Neural progenitor cell (in vitro differentiated cells): ENCODE measurements around the gene RPS6KA3. TPM values are rescaled to one million over a fixed set of nuclear protein-coding genes. Genes with fewer than 3 reads are reported as not detected.

Source experiments
- DNase-seq: peaks from one replicate; pipeline ENCODE4 v3.0.0-alpha.2; 2016; ENCODE audit warnings: low spot score
- H2AFZ ChIP-seq: fragments of 200-600 bp; sonication (generic); replicated peaks from 2 replicates; pipeline ENCODE4 v1.6.1; 2016; ENCODE audit warnings: antibody characterized with exemption
- H3F3A ChIP-seq: fragments of 200-600 bp; sonication (generic); 2 replicates; pipeline ENCODE4 v1.6.1; 2016; ENCODE audit warnings: antibody characterized with exemption, low read depth
- H3K27ac ChIP-seq: fragments of 200-600 bp; sonication (generic); 2 replicates; pipeline ENCODE4 v1.5.1; 2016; ENCODE audit warnings: mild to moderate bottlenecking
- H3K27me3 ChIP-seq: fragments of 200-600 bp; sonication (generic); 2 replicates; pipeline ENCODE4 v1.6.1; 2016; ENCODE audit warnings: mild to moderate bottlenecking, moderate library complexity
- H3K36me3 ChIP-seq: fragments of 200-600 bp; sonication (generic); 2 replicates; pipeline ENCODE4 v1.5.1; 2016
- H3K4me1 ChIP-seq: fragments of 200-600 bp; sonication (generic); 2 replicates; pipeline ENCODE4 v1.6.1; 2016; ENCODE audit warnings: mixed run types
- H3K4me2 ChIP-seq: fragments of 200-600 bp; sonication (generic); 2 replicates; pipeline ENCODE4 v1.6.1; 2016
- H3K4me3 ChIP-seq: fragments of 200-600 bp; sonication (generic); 2 replicates; pipeline ENCODE4 v1.5.1; 2016
- H3K79me2 ChIP-seq: fragments of 200-600 bp; sonication (generic); 2 replicates; pipeline ENCODE4 v1.6.1; 2016; ENCODE audit warnings: low read depth
- H3K9ac ChIP-seq: fragments of 200-600 bp; sonication (generic); 2 replicates; pipeline ENCODE4 v1.6.1; 2016
- H3K9me3 ChIP-seq: fragments of 200-600 bp; sonication (generic); 2 replicates; pipeline ENCODE4 v1.5.1; 2016; ENCODE audit warnings: low read depth
- H4K20me1 ChIP-seq: fragments of 200-600 bp; sonication (generic); 2 replicates; pipeline ENCODE4 v1.6.1; 2016; ENCODE audit warnings: low read depth
- H3K27ac Mint-ChIP-seq: 3 replicates; pipeline ENCODE4 v1.8.0; 2021; ENCODE audit warnings: mixed read lengths
- H3K27me3 Mint-ChIP-seq: 2 replicates; pipeline ENCODE4 v1.8.0; 2022; ENCODE audit warnings: low read depth, mild to moderate bottlenecking, inconsistent platforms, moderate library complexity, mixed read lengths; ENCODE audit not compliant: insufficient read depth
- H3K36me3 Mint-ChIP-seq: 3 replicates; pipeline ENCODE4 v1.8.0; 2021; ENCODE audit warnings: mixed read lengths
- H3K4me1 Mint-ChIP-seq: 3 replicates; pipeline ENCODE4 v1.8.0; 2021; ENCODE audit warnings: mixed read lengths
- H3K4me3 Mint-ChIP-seq: 3 replicates; pipeline ENCODE4 v1.8.0; 2021; ENCODE audit warnings: mild to moderate bottlenecking, moderate library complexity, mixed read lengths
- H3K9me3 Mint-ChIP-seq: 3 replicates; pipeline ENCODE4 v1.8.0; 2020; ENCODE audit warnings: mixed read lengths
- EZH2 ChIP-seq: fragments of 200-600 bp; sonication (generic); IDR thresholded peaks from 2 replicates; pipeline ENCODE4 v1.6.1; 2017; ENCODE audit warnings: antibody characterized with exemption, mild to moderate bottlenecking, moderate library complexity
- EZH2phosphoT487 ChIP-seq: fragments of 200-600 bp; sonication (generic); IDR thresholded peaks from 2 replicates; pipeline ENCODE4 v1.6.1; 2017; ENCODE audit warnings: antibody characterized with exemption
- total RNA-seq: library from RNA; depleted of rRNA; stranded (reverse); fragments of >200 nt; gene quantifications from 2 replicates; pipeline ENCODE4 v1.2.3, GENCODE V29; 2015; ENCODE audit warnings: low replicate concordance
- TF ChIP-seq, protein P1 (sequence below): fragments of 200-600 bp; sonication (generic); IDR thresholded peaks from 2 replicates; pipeline ENCODE4 v1.5.1; 2017; ENCODE audit warnings: antibody characterized with exemption, mild to moderate bottlenecking

The RPS6KA3 gene
- total RNA-seq, 1 donor from 2014 or later = 32.2 TPM

- Histone ChIP-seq H3F3A (no peaks in the 10 kb centered on the region), H3K79me2 (peaks cover 9% of the 10 kb centered on the region), H3K27ac (no peak overlapping the region), H3K27me3 (no peaks in the 10 kb centered on the region), H2AFZ (no peak overlapping the region), H4K20me1 (no peaks in the 10 kb centered on the region), H3K4me3 (no peak overlapping the region), H3K4me2 (no peak overlapping the region), H3K36me3 (no peaks in the 10 kb centered on the region), H3K9me3 (peaks cover 17% of the 10 kb centered on the region), H3K4me1 (peaks cover 17% of the 10 kb centered on the region), H3K9ac (no peak overlapping the region)
- no peak for TF ChIP-seq EZH2
- TF ChIP-seq EZH2phosphoT487 = no peak
- TF ChIP-seq, protein P1, sequence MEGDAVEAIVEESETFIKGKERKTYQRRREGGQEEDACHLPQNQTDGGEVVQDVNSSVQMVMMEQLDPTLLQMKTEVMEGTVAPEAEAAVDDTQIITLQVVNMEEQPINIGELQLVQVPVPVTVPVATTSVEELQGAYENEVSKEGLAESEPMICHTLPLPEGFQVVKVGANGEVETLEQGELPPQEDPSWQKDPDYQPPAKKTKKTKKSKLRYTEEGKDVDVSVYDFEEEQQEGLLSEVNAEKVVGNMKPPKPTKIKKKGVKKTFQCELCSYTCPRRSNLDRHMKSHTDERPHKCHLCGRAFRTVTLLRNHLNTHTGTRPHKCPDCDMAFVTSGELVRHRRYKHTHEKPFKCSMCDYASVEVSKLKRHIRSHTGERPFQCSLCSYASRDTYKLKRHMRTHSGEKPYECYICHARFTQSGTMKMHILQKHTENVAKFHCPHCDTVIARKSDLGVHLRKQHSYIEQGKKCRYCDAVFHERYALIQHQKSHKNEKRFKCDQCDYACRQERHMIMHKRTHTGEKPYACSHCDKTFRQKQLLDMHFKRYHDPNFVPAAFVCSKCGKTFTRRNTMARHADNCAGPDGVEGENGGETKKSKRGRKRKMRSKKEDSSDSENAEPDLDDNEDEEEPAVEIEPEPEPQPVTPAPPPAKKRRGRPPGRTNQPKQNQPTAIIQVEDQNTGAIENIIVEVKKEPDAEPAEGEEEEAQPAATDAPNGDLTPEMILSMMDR = no peak
- H3K27ac Mint-ChIP-seq = no peak overlapping the region
- H3K36me3 Mint-ChIP-seq = peaks cover 2% of the 10 kb centered on the region
- no peak overlapping the region for H3K4me3 Mint-ChIP-seq
- DNase-seq = no peak
- H3K4me1 Mint-ChIP-seq = no peaks in the 10 kb centered on the region
- H3K27me3 Mint-ChIP-seq = no peaks in the 10 kb centered on the region
- H3K9me3 Mint-ChIP-seq = no peaks in the 10 kb centered on the region
Measured at GRCh38 chrX:20217906-20218305, 48.8 kb downstream of the RPS6KA3 start.

GRCh38 chrX:20217271-20217670 lies 49.4 kb downstream of the RPS6KA3 start:
- Mint-ChIP-seq H3K4me3 (no peak overlapping the region), H3K27ac (no peak overlapping the region), H3K4me1 (no peaks in the 10 kb centered on the region), H3K9me3 (no peaks in the 10 kb centered on the region), H3K36me3 (peaks cover 2% of the 10 kb centered on the region), H3K27me3 (no peaks in the 10 kb centered on the region)
- no peak overlapping the region for H3K9ac ChIP-seq
- no peaks in the 10 kb centered on the region for H3F3A ChIP-seq
- peaks cover 15% of the 10 kb centered on the region for H3K79me2 ChIP-seq
- no peak overlapping the region for H3K27ac ChIP-seq
- no peak for DNase-seq
- no peak overlapping the region for H2AFZ ChIP-seq
- H3K4me2 ChIP-seq = no peak overlapping the region
- H3K27me3 ChIP-seq = no peaks in the 10 kb centered on the region
- H3K4me3 ChIP-seq = no peak overlapping the region
- H4K20me1 ChIP-seq = no peaks in the 10 kb centered on the region
- H3K4me1 ChIP-seq = peaks cover 17% of the 10 kb centered on the region
- H3K36me3 ChIP-seq = no peaks in the 10 kb centered on the region
- peaks cover 17% of the 10 kb centered on the region for H3K9me3 ChIP-seq
- TF ChIP-seq EZH2 = no peak

DNA sequence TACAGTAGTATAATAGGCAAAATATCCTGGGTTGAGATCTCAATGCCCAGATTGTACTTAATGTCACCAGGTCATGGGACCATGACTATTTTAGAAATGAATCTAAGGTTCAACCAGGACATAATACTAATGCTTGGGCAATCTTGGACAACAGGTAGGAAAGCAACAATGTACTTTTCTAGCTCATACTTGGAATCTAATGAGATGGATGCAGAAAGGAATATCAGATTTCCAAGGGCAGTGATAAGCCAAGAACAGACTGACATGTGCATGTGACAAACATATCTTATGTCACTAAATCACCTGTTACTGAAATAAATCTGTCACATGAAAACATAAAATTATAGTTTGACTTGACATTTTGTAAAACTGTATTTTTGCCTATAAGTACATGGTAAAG lies 51.1 kb downstream of the RPS6KA3 start:
- Mint-ChIP-seq H3K36me3 (peaks cover 2% of the 10 kb centered on the region), H3K4me3 (no peak overlapping the region), H3K9me3 (no peaks in the 10 kb centered on the region), H3K27me3 (no peaks in the 10 kb centered on the region), H3K4me1 (no peaks in the 10 kb centered on the region), H3K27ac (no peak overlapping the region)
- Histone ChIP-seq H3K79me2 (peaks cover 27% of the 10 kb centered on the region), H3K4me2 (no peak overlapping the region), H3F3A (no peaks in the 10 kb centered on the region), H3K4me1 (peaks cover 17% of the 10 kb centered on the region), H3K9me3 (peaks cover 17% of the 10 kb centered on the region), H3K36me3 (no peaks in the 10 kb centered on the region), H3K27ac (no peak overlapping the region), H3K9ac (no peak overlapping the region), H3K4me3 (no peak overlapping the region), H3K27me3 (no peaks in the 10 kb centered on the region), H2AFZ (no peak overlapping the region), H4K20me1 (no peaks in the 10 kb centered on the region)
- TF ChIP-seq EZH2 (no peak), EZH2phosphoT487 (no peak)
- TF ChIP-seq, protein P1 = no peak
- DNase-seq = no peak

DNA sequence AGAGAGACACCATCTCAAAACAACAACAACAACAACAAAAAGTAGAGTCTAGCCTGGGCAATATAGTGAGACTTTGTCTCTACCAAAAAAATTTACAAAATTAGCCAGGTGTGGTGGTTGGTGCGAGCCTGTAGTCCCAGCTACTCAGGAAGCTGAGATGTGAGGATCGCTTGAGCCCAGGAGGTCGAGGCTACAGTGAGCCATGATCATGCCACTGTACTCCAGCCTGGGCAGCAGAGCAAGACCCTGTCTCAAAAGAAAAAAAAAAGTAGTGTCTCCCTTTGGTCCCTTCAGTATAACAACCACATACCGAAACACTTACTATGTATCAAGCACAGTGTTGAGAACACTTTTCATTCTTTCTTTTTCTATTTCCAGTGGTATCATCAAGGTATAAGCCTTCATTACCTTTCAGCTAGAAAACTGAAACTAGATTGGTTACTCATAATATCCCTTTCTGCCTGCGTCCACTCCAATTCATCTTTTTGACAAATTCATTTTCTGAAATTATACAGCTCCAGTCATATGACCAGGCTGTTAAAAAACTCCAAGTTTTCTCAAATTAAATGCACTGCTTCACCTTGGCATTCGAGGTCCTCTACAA lies 54.1 kb downstream of the RPS6KA3 start:
- H3K36me3 ChIP-seq = no peaks in the 10 kb centered on the region
- Mint-ChIP-seq H3K27me3 (no peaks in the 10 kb centered on the region), H3K36me3 (peaks cover 7% of the 10 kb centered on the region), H3K27ac (no peak overlapping the region), H3K4me1 (no peaks in the 10 kb centered on the region), H3K4me3 (no peak overlapping the region), H3K9me3 (no peaks in the 10 kb centered on the region)
- H2AFZ ChIP-seq = no peak overlapping the region
- no peaks in the 10 kb centered on the region for H4K20me1 ChIP-seq
- no peaks in the 10 kb centered on the region for H3K27me3 ChIP-seq
- no peak for TF ChIP-seq EZH2
- TF ChIP-seq, protein P1 = no peak
- no peak for TF ChIP-seq EZH2phosphoT487
- DNase-seq = no peak
- no peak overlapping the region for H3K27ac ChIP-seq
- H3K79me2 ChIP-seq = peaks cover 24% of the 10 kb centered on the region
- H3K9ac ChIP-seq = no peak overlapping the region
- peaks cover 1% of the 10 kb centered on the region for H3K4me1 ChIP-seq
- no peak overlapping the region for H3K4me3 ChIP-seq
- H3F3A ChIP-seq = no peaks in the 10 kb centered on the region
- H3K4me2 ChIP-seq = no peak overlapping the region
- H3K9me3 ChIP-seq = peaks cover 9% of the 10 kb centered on the region
